ENCODE measurements around the gene RRP8. TPM values are rescaled to one million over a fixed set of nuclear protein-coding genes. Genes with fewer than 3 reads are reported as not detected.

The RRP8 gene
- total RNA-seq, 1 donor from 2014 or later, result 14.4 TPM

- no peak for ATAC-seq
- DNase-seq (ENCODE audit: low spot score), result no peak
Observed at GRCh38 chr11:6604790-6605189, 1.4 kb upstream of the RRP8 start.

DNA sequence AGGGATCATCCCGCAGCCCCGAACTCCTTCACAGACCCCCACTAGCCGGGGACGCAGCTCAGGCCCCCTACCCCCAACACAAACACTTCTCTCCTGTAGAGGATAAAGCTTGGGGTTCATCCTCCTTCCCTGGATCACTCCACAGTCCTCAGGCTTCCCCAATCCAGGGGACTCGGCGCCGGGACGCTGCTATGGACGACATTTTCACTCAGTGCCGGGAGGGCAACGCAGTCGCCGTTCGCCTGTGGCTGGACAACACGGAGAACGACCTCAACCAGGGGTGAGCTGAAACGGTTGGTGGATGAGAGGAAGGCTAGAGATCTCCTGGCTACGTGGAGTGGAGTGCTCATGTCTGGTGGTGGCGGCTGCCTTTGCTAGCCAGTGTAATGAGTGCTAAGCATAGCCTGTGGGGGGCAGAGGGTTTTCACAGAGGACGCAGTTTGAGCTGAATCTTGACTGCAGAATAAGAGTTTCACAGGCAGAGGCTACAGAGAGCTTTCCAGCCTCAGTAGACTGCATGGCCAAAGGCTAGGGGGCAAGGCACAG lies 738 bp upstream of the RRP8 start:
- DNase-seq (ENCODE audit: low spot score), result no peak
- peak; percentile 59 for ATAC-seq

DNA sequence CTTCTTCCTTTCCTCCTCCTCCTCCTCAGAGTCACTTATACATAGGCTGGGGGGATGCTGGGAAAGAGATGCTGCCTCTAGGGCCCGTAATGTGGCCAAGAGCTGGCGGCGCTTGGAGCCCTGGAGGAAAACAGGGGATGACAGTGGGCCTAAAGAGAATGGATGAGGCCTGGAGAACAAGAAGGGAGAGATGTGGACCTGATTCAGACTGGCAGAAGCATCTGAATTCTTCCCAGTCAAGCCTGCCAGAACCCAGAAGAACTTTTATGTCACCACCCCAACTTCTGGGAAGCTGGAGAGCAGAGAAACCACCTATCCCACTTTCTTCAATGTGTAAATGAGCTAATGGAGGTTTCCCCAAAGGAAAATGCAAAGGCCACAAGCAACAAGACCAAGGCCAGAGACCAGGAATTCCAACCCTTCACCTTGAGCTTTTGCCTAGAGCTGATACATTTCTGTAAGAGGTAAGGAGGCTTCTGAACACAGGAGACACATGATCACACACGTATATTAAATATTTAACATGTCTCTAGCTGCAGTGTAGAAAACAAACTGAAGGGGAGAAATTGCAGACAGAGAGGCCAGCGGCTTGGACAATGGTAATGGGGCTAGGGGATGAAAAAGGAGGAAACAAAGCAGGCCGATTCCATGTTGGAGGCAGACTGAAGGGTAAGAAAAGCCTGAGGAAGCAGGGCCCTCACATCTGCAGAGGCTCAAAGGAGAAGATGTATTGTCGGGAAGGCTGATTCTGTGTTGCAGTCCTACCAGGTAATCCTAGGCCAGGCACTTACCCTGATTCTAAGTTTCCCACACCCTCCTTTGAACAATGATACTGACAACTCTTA lies 1.1 kb downstream of the RRP8 start:
- DNase-seq (ENCODE audit: low spot score), result no peak

GRCh38 chr11:6601041-6601461 lies 2.4 kb downstream of the RRP8 start:
- no peak for ATAC-seq
- no peak for DNase-seq (ENCODE audit: low spot score)

More for the DNA sequence above, 1.1 kb downstream of the RRP8 start:
- ATAC-seq, result no peak

DNA sequence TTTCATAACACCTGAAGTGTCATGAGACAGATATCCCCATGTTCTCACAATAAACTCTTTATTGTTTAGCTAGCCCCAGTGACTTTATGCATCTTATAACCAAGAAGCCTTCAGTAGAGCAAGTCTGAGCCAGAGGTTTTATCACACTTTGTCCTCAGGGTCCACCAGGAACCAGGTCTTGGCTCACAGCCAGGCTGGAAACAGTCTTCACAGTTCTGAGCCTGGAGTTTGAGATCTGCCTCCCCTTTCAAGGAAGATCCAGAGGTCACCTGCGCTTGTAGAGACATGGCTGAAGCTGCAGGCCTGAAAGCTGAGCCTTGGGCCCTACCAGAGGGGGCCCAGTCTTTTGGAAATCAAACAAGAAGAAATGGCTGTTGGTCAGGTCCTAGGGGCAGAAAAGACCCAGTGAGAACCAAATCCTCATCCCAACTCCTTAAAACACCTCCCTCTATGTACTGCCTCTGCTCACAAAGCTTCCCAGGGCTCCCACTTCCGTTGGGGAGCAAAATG lies 3.5 kb downstream of the RRP8 start:
- DNase-seq (ENCODE audit: low spot score) (no peak), ATAC-seq (no peak)

- DNase-seq (ENCODE audit: low spot score) (no peak), ATAC-seq (no peak)
Observed at GRCh38 chr11:6599449-6599848, 4.0 kb downstream of the RRP8 start.

- peak; percentile 86 for ATAC-seq
- peak; percentile 76 for DNase-seq (ENCODE audit: low spot score)
Observed at GRCh38 chr11:6598555-6598954, 4.9 kb downstream of the RRP8 start.

- ATAC-seq (no peak), DNase-seq (ENCODE audit: low spot score) (no peak)
Observed at GRCh38 chr11:6596239-6596877, 7.1 kb downstream of the RRP8 start.

- ATAC-seq (no peak), DNase-seq (ENCODE audit: low spot score) (peak; percentile 26)
Observed at GRCh38 chr11:6594142-6594768, 9.2 kb downstream of the RRP8 start.

GRCh38 chr11:6588018-6588417 lies 15.4 kb downstream of the RRP8 start:
- no peak for DNase-seq (ENCODE audit: low spot score)
- no peak for ATAC-seq

DNA sequence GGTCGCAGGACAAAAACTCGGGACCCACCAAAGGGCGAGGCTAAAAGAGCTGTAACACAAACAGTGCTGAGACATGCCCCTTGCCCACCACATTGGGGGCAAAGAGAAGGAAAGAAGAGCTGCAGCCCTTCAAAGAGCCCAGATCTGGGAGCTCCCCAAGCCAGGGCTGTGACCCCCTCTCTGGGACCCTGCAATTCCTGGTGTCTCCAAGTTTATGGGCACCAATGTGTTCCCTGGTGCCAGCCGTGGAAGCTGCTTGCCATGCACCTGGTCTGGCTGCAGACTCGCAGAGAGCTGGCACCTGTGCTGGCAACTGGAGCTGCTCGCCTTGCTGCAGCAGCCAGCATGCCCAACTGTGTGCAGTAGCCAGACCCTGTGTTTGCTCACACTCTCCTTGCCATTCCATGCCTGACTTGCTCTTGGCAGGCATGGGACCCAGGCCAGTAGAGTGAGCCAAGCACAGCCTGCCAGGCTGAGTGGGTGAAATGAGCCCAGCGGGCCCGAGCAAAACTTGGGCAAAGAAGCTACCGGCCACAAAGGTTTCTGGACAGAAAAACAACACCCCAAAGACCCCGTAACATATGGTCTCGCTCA lies 16.0 kb downstream of the RRP8 start:
- DNase-seq (ENCODE audit: low spot score), result peak; percentile 84
- ATAC-seq, result peak; percentile 100

- ATAC-seq, result no peak
- peak; percentile 39 for DNase-seq (ENCODE audit: low spot score)
Observed at GRCh38 chr11:6586434-6587359, 16.7 kb downstream of the RRP8 start.

GRCh38 chr11:6584528-6584927 lies 18.9 kb downstream of the RRP8 start:
- no peak for DNase-seq (ENCODE audit: low spot score)
- no peak for ATAC-seq

DNA sequence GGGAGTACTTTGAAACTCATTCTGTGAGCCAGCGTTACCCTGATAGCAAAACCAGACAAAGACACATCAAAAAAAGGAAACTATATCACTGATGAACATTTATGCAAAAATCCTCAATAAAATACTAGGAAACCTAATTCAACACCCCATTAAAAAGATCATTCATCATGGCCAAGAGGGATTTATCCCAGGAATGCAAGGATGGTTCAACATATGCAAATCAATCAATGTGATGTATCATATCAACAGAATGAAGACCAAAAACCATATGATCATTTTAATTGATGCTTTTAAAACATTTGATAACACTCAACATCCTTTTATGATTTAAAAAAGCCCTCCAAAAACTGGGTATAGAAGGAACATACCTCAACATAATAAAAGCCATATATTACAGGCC lies 19.8 kb downstream of the RRP8 start:
- ATAC-seq, result no peak
- DNase-seq (ENCODE audit: low spot score), result no peak

- DNase-seq (ENCODE audit: low spot score) (no peak), ATAC-seq (no peak)
Observed at GRCh38 chr11:6579681-6580080, 23.7 kb downstream of the RRP8 start.

DNA sequence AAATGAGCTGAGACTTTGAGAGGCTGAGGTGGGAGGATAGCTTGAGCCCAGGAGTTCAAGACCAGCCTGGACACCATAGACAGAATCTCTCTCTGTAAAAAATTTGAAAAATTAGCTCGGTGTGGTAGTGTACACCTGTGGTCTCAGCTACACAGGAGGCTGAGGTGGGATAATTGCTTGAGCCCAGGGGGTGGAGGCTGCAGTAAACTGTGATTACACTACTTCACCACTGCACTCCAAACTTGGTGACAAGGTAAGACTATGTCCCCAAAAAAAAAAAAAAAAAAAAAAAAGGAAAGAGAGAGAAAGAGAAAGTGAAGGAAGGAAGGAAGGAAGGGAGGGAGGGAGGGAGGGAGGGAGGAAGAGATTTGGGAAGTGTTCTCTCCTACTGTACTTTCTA lies 25.3 kb downstream of the RRP8 start:
- ATAC-seq (no peak), DNase-seq (ENCODE audit: low spot score) (no peak)

DNA sequence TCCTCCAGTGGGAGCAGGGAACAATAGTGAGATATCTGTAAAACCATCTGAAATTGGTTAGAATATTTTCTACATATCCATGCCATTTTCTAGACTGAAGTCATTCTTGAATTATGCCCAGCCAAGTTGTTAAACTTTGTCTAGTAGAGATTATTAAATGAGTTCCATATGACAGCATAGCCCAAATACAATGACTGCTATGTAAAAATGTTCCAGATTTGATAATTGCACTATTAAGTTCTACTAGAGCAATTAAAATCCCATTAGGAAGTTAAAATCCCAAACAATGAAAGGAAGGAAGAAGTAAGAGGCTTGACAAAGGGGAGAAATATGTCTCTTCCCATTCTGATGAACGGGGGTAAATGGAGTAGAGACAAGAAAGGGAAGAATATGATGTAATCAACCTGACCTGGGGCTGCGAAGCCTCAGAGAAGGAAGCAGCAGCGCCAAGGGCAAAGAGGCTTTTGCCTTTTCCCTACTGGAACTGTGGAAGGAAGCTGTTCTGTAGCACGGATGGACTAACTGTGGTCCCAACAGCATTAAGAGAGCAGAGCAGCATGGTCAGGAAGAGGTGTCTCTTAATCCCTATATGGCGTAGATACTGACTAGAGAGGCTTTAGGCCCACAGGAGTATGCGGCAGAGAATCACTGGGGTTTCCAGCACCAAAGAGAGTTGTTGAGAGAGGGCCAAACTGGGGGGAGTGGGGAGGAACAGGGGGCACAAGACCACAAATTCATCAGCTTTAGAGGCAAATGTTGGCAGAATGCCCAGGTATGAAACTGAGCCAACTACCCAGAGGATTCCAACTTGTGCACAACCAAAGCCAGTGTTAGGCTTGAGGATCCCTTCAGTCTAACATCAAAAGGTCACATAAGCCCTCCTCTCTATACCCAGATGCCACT lies 26.7 kb downstream of the RRP8 start:
- no peak for DNase-seq (ENCODE audit: low spot score)

DNA sequence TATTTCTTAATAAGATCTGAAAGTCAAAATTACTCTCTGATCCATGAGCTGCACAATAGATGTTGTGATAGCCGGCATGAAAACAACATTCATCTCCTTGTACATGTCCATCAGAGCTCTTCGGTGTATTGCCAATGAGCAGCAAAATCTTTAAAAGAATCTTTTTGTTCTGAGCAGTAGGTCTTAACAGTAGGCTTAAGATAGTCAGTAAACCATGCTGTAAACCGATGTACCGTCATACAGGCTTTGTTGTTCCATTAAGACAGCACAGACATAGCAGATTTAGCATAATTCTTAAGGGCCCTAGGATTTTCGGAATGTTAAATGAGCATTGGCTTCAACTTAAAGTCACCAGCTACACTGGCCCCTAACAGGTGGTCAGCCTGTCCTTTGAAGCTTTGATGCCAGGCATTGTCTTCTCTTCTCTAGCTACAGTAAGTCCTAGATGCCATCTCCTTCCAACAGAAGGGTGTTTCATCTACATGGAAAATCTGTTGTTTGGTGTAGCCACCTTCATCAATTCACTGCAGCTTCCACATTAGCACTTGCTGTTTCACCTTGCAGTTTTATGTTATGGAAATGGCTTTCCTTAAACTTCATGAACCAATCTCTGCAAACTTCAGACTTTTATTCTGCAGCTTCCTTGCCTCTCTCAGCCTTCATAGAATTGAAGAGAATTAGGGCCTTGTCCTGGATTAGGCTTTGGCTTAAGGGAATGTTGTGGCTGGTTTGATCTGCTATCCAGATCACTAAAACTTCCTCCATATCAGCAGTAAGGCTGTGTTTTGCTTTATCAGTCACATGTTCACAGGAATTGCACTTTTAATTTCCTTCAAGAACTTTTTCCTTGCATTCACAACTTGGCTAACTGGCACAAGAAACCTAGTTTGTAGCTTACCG lies 28.4 kb downstream of the RRP8 start:
- no peak for ATAC-seq
- no peak for DNase-seq (ENCODE audit: low spot score)

More for the DNA sequence above, 26.7 kb downstream of the RRP8 start:
- peak; percentile 34 for ATAC-seq

All from left lobe of liver (tissue), 2 donors.